ENCODE results near the gene ELOF1.

The ELOF1 gene

GRCh38 chr19:11534538-11534937 lies 24.5 kb downstream of the ELOF1 start:
- DNase-seq: no peak

GRCh38 chr19:11530432-11530831 lies 28.6 kb downstream of the ELOF1 start:
- no peak for DNase-seq

- DNase-seq: peak; percentile 93
Measured at GRCh38 chr19:11528551-11529341, 30.3 kb downstream of the ELOF1 start, which contains the start of gene ECSIT. TSS of gene ECSIT (minus strand) at chr19:11529134. CDS start at chr19:11519170, 9,964 bp downstream.

GRCh38 chr19:11519138-11519537 lies 39.9 kb downstream of the ELOF1 start:
- no peak for DNase-seq

- no peak for DNase-seq
Measured at GRCh38 chr19:11513946-11514345, 45.1 kb downstream of the ELOF1 start.

GRCh38 chr19:11510444-11510843 lies 48.6 kb downstream of the ELOF1 start:
- DNase-seq: no peak

GRCh38 chr19:11507370-11508078 lies 51.5 kb downstream of the ELOF1 start:
- DNase-seq: no peak

- no peak for DNase-seq
Measured at GRCh38 chr19:11506967-11507366, 52.1 kb downstream of the ELOF1 start.

- no peak for DNase-seq
Measured at GRCh38 chr19:11506101-11506555, 52.9 kb downstream of the ELOF1 start.

GRCh38 chr19:11505504-11506100 lies 53.4 kb downstream of the ELOF1 start, which contains the start of gene ZNF653:
TSS of gene ZNF653 (minus strand) at chr19:11505839. CDS start at chr19:11505786, 53 bp downstream.
- peak; percentile 82 for DNase-seq

GRCh38 chr19:11505032-11505503 lies 54.0 kb downstream of the ELOF1 start:
- peak; percentile 66 for DNase-seq

- DNase-seq: no peak
Measured at GRCh38 chr19:11504502-11505031, 54.5 kb downstream of the ELOF1 start.
